T-helper 1 cell treated with Interleukin-12 subunit alpha and Interleukin-12 subunit beta and Interleukin-4 antibody, amounts not matched to agents 30 ng/mL and 1 ng/mL, for 36 hours (primary cell): ENCODE data around the gene ZFYVE21. TPM values are rescaled to one million over a fixed set of nuclear protein-coding genes. Genes with fewer than 3 reads are reported as not detected.
"Not testable (repeated sequence)": the region's sequence is repeated elsewhere in the genome, so short reads cannot be mapped to it uniquely, and the experiment has no call there.

ENCODE experiments used
- intact Hi-C: fragments of 100-400 bp; cut with micrococcal nuclease; formaldehyde crosslinking; loops from one replicate; pipeline ENCODE4 v1.15.1; 2024
- total RNA-seq: library from RNA; stranded (reverse); gene quantifications from 2 replicates; pipeline ENCODE4 v1.2.3, GENCODE V29; 2022

The ZFYVE21 gene
- total RNA-seq, 1 donor from 2014 or later: 17.4 TPM

- intact Hi-C loops: not testable (repeated sequence)
These were observed 24.0 kb upstream of the ZFYVE21 start for GRCh38 chr14:103691655-103692054.

- intact Hi-C loops: no loop called here
These were observed 23.5 kb upstream of the ZFYVE21 start for GRCh38 chr14:103692159-103692558.

GRCh38 chr14:103692871-103693270 lies 22.7 kb upstream of the ZFYVE21 start:
- intact Hi-C loops: no loop called here

GRCh38 chr14:103693515-103693914 lies 22.1 kb upstream of the ZFYVE21 start:
- intact Hi-C loops: no loop called here

- intact Hi-C loops: no loop called here
These were observed 21.0 kb upstream of the ZFYVE21 start for GRCh38 chr14:103694572-103695026.

GRCh38 chr14:103695296-103696069 lies 20.1 kb upstream of the ZFYVE21 start:
- intact Hi-C loops: no loop called here

GRCh38 chr14:103696070-103696402 lies 19.6 kb upstream of the ZFYVE21 start:
- intact Hi-C loops: no loop called here

- intact Hi-C loops: no loop called here
These were observed 19.0 kb upstream of the ZFYVE21 start for GRCh38 chr14:103696466-103697071.

- intact Hi-C loops: no loop called here
These were observed 18.4 kb upstream of the ZFYVE21 start for GRCh38 chr14:103697206-103697602.

- intact Hi-C loops: no loop called here
These were observed 17.8 kb upstream of the ZFYVE21 start for GRCh38 chr14:103697603-103698379.

GRCh38 chr14:103698380-103699260 lies 17.0 kb upstream of the ZFYVE21 start:
- intact Hi-C loops: no loop called here

- intact Hi-C loops: no loop called here
These were observed 16.3 kb upstream of the ZFYVE21 start for GRCh38 chr14:103699261-103699661.

- intact Hi-C loops: no loop called here
These were observed 15.5 kb upstream of the ZFYVE21 start for GRCh38 chr14:103699901-103700752.

GRCh38 chr14:103700753-103701490 lies 14.7 kb upstream of the ZFYVE21 start:
- intact Hi-C loops: no loop called here

- intact Hi-C loops: no loop called here
These were observed 13.5 kb upstream of the ZFYVE21 start for GRCh38 chr14:103702095-103702494.

- intact Hi-C loops: no loop called here
These were observed 12.8 kb upstream of the ZFYVE21 start for GRCh38 chr14:103702497-103703432.

GRCh38 chr14:103703433-103704385 lies 11.9 kb upstream of the ZFYVE21 start:
- intact Hi-C loops: no loop called here
